8988T (cell line): Measurements from ENCODE around the gene ZNF816.
"Not testable (repeated sequence)": the region's sequence is repeated elsewhere in the genome, so short reads cannot be mapped to it uniquely, and the experiment has no call there.

Experiments used
- DNase-seq: peaks from one replicate; pipeline ENCODE4 v3.0.0; 2011

ZNF816 gene

GRCh38 chr19:52923778-52924593 is 38.7 kb downstream of the ZNF816 start:
- no peak for DNase-seq

- peak; percentile 47 for DNase-seq
Measured at GRCh38 chr19:52922841-52923777, 39.6 kb downstream of the ZNF816 start, which contains the start of gene ZNF888. TSS of gene ZNF888 (minus strand) at chr19:52923428. CDS start at chr19:52917873, 5,555 bp downstream.

GRCh38 chr19:52917531-52917930 is 45.1 kb downstream of the ZNF816 start:
- no peak for DNase-seq

GRCh38 chr19:52910648-52911047 is 52.0 kb downstream of the ZNF816 start:
- no peak for DNase-seq

DNA sequence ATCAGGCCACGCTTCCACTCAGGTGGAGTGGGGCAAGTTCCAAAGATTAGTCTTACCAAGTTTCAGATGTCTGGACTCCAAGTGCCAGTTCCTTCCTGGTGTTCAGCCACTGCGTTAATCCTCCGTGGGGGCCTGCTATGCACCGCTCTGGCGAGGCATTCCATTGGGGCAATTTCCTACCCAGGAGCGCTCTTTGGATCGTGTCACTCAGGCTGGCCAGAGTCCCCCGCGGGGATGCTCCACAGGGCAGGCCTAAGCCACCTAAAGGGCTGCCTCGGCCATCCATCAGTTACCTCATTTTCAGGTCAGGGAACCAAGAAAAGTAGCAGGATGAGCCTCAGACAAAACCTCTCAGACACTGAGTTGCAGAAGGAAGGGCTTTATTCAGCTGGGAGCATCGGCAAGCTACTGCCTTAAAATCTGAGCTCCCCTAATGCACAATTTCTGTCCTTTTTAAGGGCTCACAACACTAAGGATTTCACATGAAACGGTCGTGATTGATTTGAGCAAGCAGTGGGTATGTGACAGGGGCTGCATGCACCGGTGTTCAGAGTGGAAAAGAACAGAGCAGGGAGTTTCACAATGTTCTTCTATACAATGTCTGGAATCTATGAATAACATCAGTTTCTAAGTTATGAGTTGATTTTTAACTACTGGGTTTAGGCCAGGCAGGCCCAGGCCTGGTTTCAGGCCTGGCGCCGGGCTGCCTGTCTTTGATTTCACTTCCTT is 58.5 kb downstream of the ZNF816 start:
- not testable (repeated sequence) for DNase-seq

- DNase-seq, result no peak
Measured at GRCh38 chr19:52901842-52902241, 60.8 kb downstream of the ZNF816 start.
